Peyer's patch (tissue), 4 donors: ENCODE results near the gene RNF17. TPM values are rescaled to one million over a fixed set of nuclear protein-coding genes. Genes with fewer than 3 reads are reported as not detected.

Source experiments
- DNase-seq, 3 donors: peaks; one replicate each; pipeline ENCODE4 v3.0.0-alpha.2; 2017 to 2019
- H3K27ac ChIP-seq, 4 donors: fragments of 200-600 bp; sonication (generic); one replicate each; pipeline ENCODE4 v1.5.1; 2016 to 2019
- H3K27me3 ChIP-seq, 2 donors: fragments of 200-600 bp; sonication (generic); one replicate each; pipeline ENCODE4 v1.5.1; 2019
- H3K36me3 ChIP-seq, 3 donors: fragments of 200-600 bp; sonication (generic); one replicate each; pipeline ENCODE4 v1.5.1; 2016 to 2019
- H3K4me1 ChIP-seq, 4 donors: fragments of 200-600 bp; sonication (generic); one replicate each; pipeline ENCODE4 v1.5.1; 2016 to 2019
- H3K4me3 ChIP-seq, 4 donors: fragments of 200-600 bp; sonication (generic); 1 replicate in 3 of 4; 2 replicates in 1 of 4; pipeline ENCODE4 v1.5.1; 2016 to 2019; ENCODE audit warnings: mild to moderate bottlenecking in 1 of 4
- H3K9me3 ChIP-seq, 4 donors: fragments of 200-600 bp; sonication (generic); one replicate each; pipeline ENCODE4 v1.5.1; 2016 to 2019; ENCODE audit warnings: mild to moderate bottlenecking in 1 of 4
- CTCF ChIP-seq, 6 experiments: fragments of 450-650 bp in 4 of 6; fragments of 200-600 bp in 2 of 6; sonication (generic) in 1 of 6; IDR thresholded peaks; one replicate each; pipeline ENCODE4 v1.5.1; 2017 to 2019; ENCODE audit warnings: antibody characterized with exemption in 6 of 6, mild to moderate bottlenecking in 3 of 6, moderate library complexity in 1 of 6
- POLR2A ChIP-seq, 2 donors: fragments of 450-650 bp; IDR thresholded peaks; one replicate each; pipeline ENCODE4 v1.5.1; 2017; ENCODE audit warnings: antibody characterized with exemption in 2 of 2, mild to moderate bottlenecking in 2 of 2, moderate library complexity in 2 of 2
- total RNA-seq, 4 donors: library from RNA; depleted of rRNA; stranded (reverse); fragments of >200 nt; gene quantifications; one replicate each; pipeline ENCODE4 v1.1.0, GENCODE V29; 2016

The RNF17 gene
- total RNA-seq, 4 donors from 2014 or later = not detected

- no peak for DNase-seq
- Histone ChIP-seq H3K36me3 (no peaks in the 10 kb centered on the region), H3K27me3 (no peaks in the 10 kb centered on the region), H3K9me3 (no peaks in the 10 kb centered on the region), H3K4me1 (no peaks in the 10 kb centered on the region), H3K27ac (no peak overlapping the region), H3K4me3 (no peak overlapping the region)
- no peak for TF ChIP-seq CTCF (IDR thresholded peaks at IDR 0.05)
- no peak for TF ChIP-seq POLR2A (IDR thresholded peaks at IDR 0.05)
These were observed 78.7 kb downstream of the RNF17 start for GRCh38 chr13:24842549-24843274.

DNA sequence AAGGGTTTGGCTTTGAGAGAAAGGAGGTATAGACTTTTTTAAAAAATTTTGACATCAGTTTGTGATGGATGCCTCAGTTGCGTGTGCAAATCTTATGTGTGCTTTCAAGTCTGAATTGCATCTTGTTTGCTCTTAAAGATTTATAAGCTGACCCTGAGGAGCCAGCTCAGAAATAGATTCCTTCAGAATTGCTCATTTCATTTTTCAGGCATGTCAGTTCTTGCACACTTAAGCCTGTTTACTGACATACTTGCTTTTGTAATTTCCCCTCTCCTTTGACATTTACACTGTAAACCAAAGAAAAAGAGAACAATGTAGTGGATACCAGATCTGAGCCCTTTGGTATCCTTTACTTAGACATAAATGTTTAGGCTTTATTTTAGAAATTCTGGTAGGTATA, 87.6 kb downstream of the RNF17 start:
- TF ChIP-seq CTCF (IDR thresholded peaks at IDR 0.05) (no peak), POLR2A (IDR thresholded peaks at IDR 0.05) (no peak)
- H3K4me3 ChIP-seq = no peak overlapping the region
- H3K9me3 ChIP-seq = no peaks in the 10 kb centered on the region
- no peak for DNase-seq
- no peak overlapping the region for H3K27ac ChIP-seq
- no peaks in the 10 kb centered on the region for H3K36me3 ChIP-seq
- H3K27me3 ChIP-seq = no peaks in the 10 kb centered on the region
- H3K4me1 ChIP-seq = no peaks in the 10 kb centered on the region

DNA sequence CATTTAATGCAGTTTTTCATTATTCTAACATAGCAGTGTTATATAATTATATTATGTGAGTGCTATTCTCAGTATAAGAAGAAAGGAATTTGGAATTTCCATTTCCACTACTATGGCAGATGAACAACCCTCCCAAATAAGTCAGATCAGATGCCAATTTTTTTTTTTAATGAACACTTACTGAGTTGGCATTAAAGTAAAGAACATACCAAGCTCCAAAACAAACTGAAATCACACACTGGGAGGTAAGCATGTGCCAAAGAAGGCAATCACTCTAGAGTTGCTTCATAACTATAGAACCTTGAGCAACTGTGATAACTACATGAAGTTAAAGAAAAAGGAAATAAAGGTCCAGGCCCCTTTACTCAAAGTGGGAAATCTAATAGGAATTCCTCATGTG, 90.3 kb downstream of the RNF17 start:
- H3K4me1 ChIP-seq = no peaks in the 10 kb centered on the region
- H3K27me3 ChIP-seq = no peaks in the 10 kb centered on the region
- no peaks in the 10 kb centered on the region for H3K9me3 ChIP-seq
- DNase-seq = no peak
- no peak overlapping the region for H3K27ac ChIP-seq
- H3K36me3 ChIP-seq = no peaks in the 10 kb centered on the region
- H3K4me3 ChIP-seq = no peak overlapping the region
- TF ChIP-seq POLR2A (IDR thresholded peaks at IDR 0.05) = no peak
- no peak for TF ChIP-seq CTCF (IDR thresholded peaks at IDR 0.05)

GRCh38 chr13:24858953-24859352, 95.0 kb downstream of the RNF17 start:
- Histone ChIP-seq H3K36me3 (no peaks in the 10 kb centered on the region), H3K4me3 (no peak overlapping the region), H3K4me1 (no peaks in the 10 kb centered on the region), H3K27me3 (no peaks in the 10 kb centered on the region), H3K9me3 (no peaks in the 10 kb centered on the region), H3K27ac (no peak overlapping the region)
- no peak for TF ChIP-seq CTCF (IDR thresholded peaks at IDR 0.05)
- no peak for TF ChIP-seq POLR2A (IDR thresholded peaks at IDR 0.05)
- no peak for DNase-seq

GRCh38 chr13:24860770-24861169, 96.8 kb downstream of the RNF17 start:
- TF ChIP-seq CTCF (IDR thresholded peaks at IDR 0.05) (no peak), POLR2A (IDR thresholded peaks at IDR 0.05) (no peak)
- Histone ChIP-seq H3K9me3 (no peaks in the 10 kb centered on the region), H3K36me3 (no peaks in the 10 kb centered on the region), H3K27me3 (no peaks in the 10 kb centered on the region), H3K27ac (no peak overlapping the region), H3K4me3 (no peak overlapping the region), H3K4me1 (no peaks in the 10 kb centered on the region)
- DNase-seq = no peak
